K562 (cell line): ENCODE results near the gene WDR72. TPM values are rescaled to one million over a fixed set of nuclear protein-coding genes. Genes with fewer than 3 reads are reported as not detected.

Experiments used
- ATAC-seq: fragments of 200-7000 bp; cut with Tn5 transposase; 3 replicates; pipeline ENCODE4 v1.9.1; 2020; ENCODE audit warnings: moderate library complexity
- BruUV-seq: library from RNA; stranded (reverse); fragments of 400-500 nt; replicated peaks from 2 replicates; lab custom pipeline; 2021; lab: Mats Ljungman, UMichigan
- CTCF ChIA-PET: fragments of 300-600 bp; formaldehyde crosslinking; extraction: SDS; loops from one replicate; lab custom pipeline; 2021; ENCODE audit warnings: low intra/inter-chr PET ratio; lab: Yijun Ruan, JAX
- POLR2A ChIA-PET: fragments of 300-600, 350-650 bp; sonication (Branson Sonifier 250); formaldehyde crosslinking; extraction: SDS; loops from one replicate; lab custom pipeline; 2021; ENCODE audit warnings: antibody characterized with exemption, inconsistent platforms; lab: Yijun Ruan, JAX
- DNase-seq, 4 experiments: peaks; one replicate each; pipeline versions ENCODE4 v3.0.0 to v3.0.0-alpha.2; 2011 to 2018; ENCODE audit warnings: low spot score in 3 of 4, mixed read lengths in 3 of 4; ENCODE audit errors: extremely low read depth in 1 of 4
- FAIRE-seq: peaks from 2 replicates; lab custom pipeline; 2011; peaks lifted over from hg19 to GRCh38; lab: Jason Lieb, UNC
- H2AFZ ChIP-seq: 2 replicates; pipeline ENCODE4 v1.6.0; 2011; ENCODE audit warnings: low read depth, low read length, control low read depth, inconsistent platforms
- H3K27ac ChIP-seq: fragments of 200-600 bp; 3 replicates; pipeline ENCODE4 v1.8.0; 2011; ENCODE audit warnings: low read depth, mild to moderate bottlenecking, control low read depth, inconsistent platforms, low read length, moderate library complexity, mixed read lengths; ENCODE audit errors: extremely low read depth
- H3K27me3 ChIP-seq, 2 experiments: fragments of 300-600 bp in 1 of 2; 2 replicates in 1 of 2; 3 replicates in 1 of 2; pipeline versions ENCODE4 v1.6.0 to v1.8.0; 2011; ENCODE audit warnings: inconsistent platforms in 2 of 2, low read length in 2 of 2, mild to moderate bottlenecking in 1 of 2, mixed read lengths in 1 of 2, moderate library complexity in 1 of 2; ENCODE audit not compliant: control insufficient read depth in 2 of 2, insufficient read depth in 2 of 2
- H3K36me3 ChIP-seq: fragments of 300-600 bp; 3 replicates; pipeline ENCODE4 v1.8.0; 2011; ENCODE audit warnings: mild to moderate bottlenecking, low read length, inconsistent platforms; ENCODE audit not compliant: control insufficient read depth, insufficient read depth
- H3K4me1 ChIP-seq, 2 experiments: fragments of 200-600 bp in 1 of 2; replicated peaks in 1 of 2; 2 replicates in 1 of 2; 3 replicates in 1 of 2; pipeline versions ENCODE4 v1.5.1 to v1.8.0; 2011; ENCODE audit warnings: inconsistent platforms in 2 of 2, low read length in 2 of 2, mild to moderate bottlenecking in 1 of 2, mixed read lengths in 1 of 2, moderate library complexity in 1 of 2; ENCODE audit not compliant: control insufficient read depth in 2 of 2, insufficient read depth in 2 of 2
- H3K4me2 ChIP-seq: 2 replicates; pipeline ENCODE4 v1.6.1; 2011; ENCODE audit warnings: low read length, control low read depth, inconsistent platforms, mixed read lengths; ENCODE audit not compliant: insufficient read depth
- H3K4me3 ChIP-seq: fragments of 200-600 bp; sonication (generic), shearing (Covaris generic); 2 replicates; pipeline ENCODE4 v1.5.1; 2016; ENCODE audit warnings: control low read depth, inconsistent platforms
- H3K79me2 ChIP-seq: fragments of 200-600 bp; 3 replicates; pipeline ENCODE4 v1.8.0; 2011; ENCODE audit warnings: low read length, inconsistent platforms; ENCODE audit not compliant: control insufficient read depth, insufficient read depth
- H3K9ac ChIP-seq, 2 experiments: 2 replicates each; pipeline versions ENCODE4 v1.6.0 to v1.6.1; 2011; ENCODE audit warnings: low read depth in 2 of 2, low read length in 2 of 2, control low read depth in 1 of 2, inconsistent platforms in 1 of 2, mild to moderate bottlenecking in 1 of 2, mixed read lengths in 1 of 2; ENCODE audit not compliant: insufficient read depth in 1 of 2
- H3K9me1 ChIP-seq: one replicate; pipeline ENCODE4 v1.6.0; 2011; ENCODE audit warnings: inconsistent platforms, mild to moderate bottlenecking, low read length, moderate library complexity; ENCODE audit not compliant: control insufficient read depth, insufficient read depth
- H3K9me3 ChIP-seq: replicated peaks from 2 replicates; pipeline ENCODE4 v1.5.1; 2011; ENCODE audit warnings: low read depth, low read length, inconsistent platforms; ENCODE audit not compliant: control insufficient read depth, insufficient read depth
- H4K20me1 ChIP-seq: replicated peaks from 2 replicates; pipeline ENCODE4 v1.6.1; 2011; ENCODE audit warnings: low read length, inconsistent platforms, mixed read lengths; ENCODE audit not compliant: control insufficient read depth, insufficient read depth
- AFF4 ChIP-seq: sonication (generic); formaldehyde crosslinking; IDR thresholded peaks from 2 replicates; pipeline ENCODE4 v1.8.0; 2023; ENCODE audit warnings: mild to moderate bottlenecking, missing genetic modification reagents
- ATF7 ChIP-seq: fragments of 450-650 bp; IDR thresholded peaks from 2 replicates; pipeline ENCODE4 v1.7.1; 2014; ENCODE audit warnings: mild to moderate bottlenecking, moderate library complexity
- CREB3L1 ChIP-seq: fragments of 450-650 bp; IDR thresholded peaks from 2 replicates; pipeline ENCODE4 v1.6.1; 2014; ENCODE audit warnings: low read depth, mild to moderate bottlenecking, moderate library complexity, borderline replicate concordance
- DDX20 ChIP-seq: fragments of 450-650 bp; IDR thresholded peaks from 2 replicates; pipeline ENCODE4 v1.6.1; 2016; ENCODE audit warnings: missing genetic modification characterization, low read depth, mild to moderate bottlenecking, missing compliant biosample characterization, moderate library complexity
- DNMT1 ChIP-seq: fragments of 450-650 bp; IDR thresholded peaks from 2 replicates; pipeline ENCODE4 v1.6.1; 2016; ENCODE audit warnings: antibody characterized with exemption, mild to moderate bottlenecking
- EHMT2 ChIP-seq: fragments of 450-650 bp; IDR thresholded peaks from 2 replicates; pipeline ENCODE4 v1.6.1; 2018; ENCODE audit warnings: antibody characterized with exemption
- HMBOX1 ChIP-seq: sonication (generic); IDR thresholded peaks from 2 replicates; pipeline ENCODE4 v1.6.1; 2016
- IFI16 ChIP-seq: fragments of 250-450 bp; sonication (Bioruptor Pico); IDR thresholded peaks from 2 replicates; pipeline ENCODE4 v2.1.2; 2022; ENCODE audit warnings: mild to moderate bottlenecking, inconsistent platforms
- MTA1 ChIP-seq: fragments of 450-650 bp; IDR thresholded peaks from 2 replicates; pipeline ENCODE4 v1.6.1; 2017; ENCODE audit warnings: borderline replicate concordance
- PURB ChIP-seq: sonication (generic); formaldehyde crosslinking; IDR thresholded peaks from 2 replicates; pipeline ENCODE4 v1.9.0; 2021; ENCODE audit warnings: low read depth, mild to moderate bottlenecking, missing genetic modification reagents
- RAD21 ChIP-seq, 2 experiments: fragments of 250-450 bp in 1 of 2; fragments of 450-650 bp in 1 of 2; sonication (Bioruptor Pico) in 1 of 2; formaldehyde crosslinking in 1 of 2; IDR thresholded peaks in 1 of 2; conservative IDR thresholded peaks in 1 of 2; 2 replicates each; pipeline versions ENCODE4 v1.4.0 to v1.8.0; 2020 to 2022; ENCODE audit warnings: mild to moderate bottlenecking in 2 of 2, moderate library complexity in 1 of 2
- RBM14 ChIP-seq: fragments of 200-400 bp; formaldehyde crosslinking; IDR thresholded peaks from 2 replicates; pipeline ENCODE4 v1.6.1; 2018; ENCODE audit warnings: low read depth, mild to moderate bottlenecking, low read length, moderate library complexity, borderline replicate concordance; ENCODE audit not compliant: insufficient read depth
- SMAD2 ChIP-seq: fragments of 150-350 bp; IDR thresholded peaks from 2 replicates; pipeline ENCODE4 v1.6.1; 2014; ENCODE audit warnings: low read depth, mild to moderate bottlenecking, low read length
- TBP ChIP-seq: optimal IDR thresholded peaks from 2 replicates; pipeline ENCODE3; 2011; ENCODE audit warnings: low read depth, low read length, improper control_type of control experiment
- TFAP4 ChIP-seq: sonication (generic); formaldehyde crosslinking; IDR thresholded peaks from 2 replicates; pipeline ENCODE4 v1.8.0; 2022; ENCODE audit warnings: missing genetic modification reagents, mild to moderate bottlenecking, moderate library complexity, borderline replicate concordance
- WGBS: fragments of 100-300 bp; shearing (Covaris generic); methylation state at CpG from one replicate; pipeline ENCODE4 v1.1.6; 2016; ENCODE audit warnings: low coverage, mixed read lengths; ENCODE audit not compliant: insufficient coverage; ENCODE audit errors: missing lambda C conversion rate; 5-methylcytosine and 5-hydroxymethylcytosine counted together
- in situ Hi-C: fragments of 300-500 bp; cut with MboI; formaldehyde crosslinking; loops from 4 replicates; pipeline ENCODE4 v1.15.0; 2018; ENCODE audit warnings: inconsistent platforms, mixed read lengths
- intact Hi-C: fragments of 100-400 bp; cut with micrococcal nuclease; formaldehyde crosslinking; loops from 2 replicates; pipeline ENCODE4 v1.14.2; 2022
- polyA plus RNA-seq, 8 experiments: library from polyadenylated mRNA; depleted of rRNA in 4 of 8; stranded (reverse) in 5 of 8; unstranded in 3 of 8; fragments of >200 nt; fragmentation: Nextera tagmentation in 2 of 8; fragmentation: Illumina TruSeq in 1 of 8; extraction: Ambion mirVana in 2 of 8; extraction: Trizol in 1 of 8; gene quantifications; 2 replicates each; pipeline versions ENCODE4 v1.2.1 to v1.2.3, GENCODE V29; 2011 to 2014; ENCODE audit warnings: inconsistent platforms in 1 of 8, missing spikeins in 1 of 8
- total RNA-seq, 7 experiments: library from RNA; depleted of rRNA in 6 of 7; stranded (reverse); fragments of >200 nt in 6 of 7; fragmentation: Illumina TruSeq in 2 of 7; extraction: Trizol in 2 of 7; gene quantifications; 2 replicates each; pipeline versions ENCODE4 v1.2.1 to v1.2.3, GENCODE V29; 2011 to 2021; ENCODE audit warnings: low replicate concordance in 1 of 7

Gene WDR72
- total and polyA plus RNA-seq, 9 of the 15 experiments (the other 6 are each of a cell fraction or from before 2014, with no cell fraction given): 0.01 TPM; not detected in 8

GRCh38 chr15:53658827-53659555 is 100.5 kb downstream of the WDR72 start:
- no TSS peak for BruUV-seq
- H3K9me3 ChIP-seq: no peaks in the 10 kb centered on the region; the same call in 1 of the 2 replicates
- no peak overlapping the region for H2AFZ ChIP-seq
- intact Hi-C loops: no loop called here
- ChIA-PET POLR2A (no interaction called here), CTCF (no interaction called here)
- H3K9ac ChIP-seq: no peak overlapping the region
- H3K4me1 ChIP-seq: no peaks in the 10 kb centered on the region
- no peaks in the 10 kb centered on the region for H3K27me3 ChIP-seq
- no peaks in the 10 kb centered on the region for H4K20me1 ChIP-seq
- no peaks in the 10 kb centered on the region for H3K36me3 ChIP-seq
- ATAC-seq (no peak), DNase-seq (no peak), FAIRE-seq (no peak)
- H3K9me1 ChIP-seq: no peaks in the 10 kb centered on the region
- 0% methylated on average over 11 of the region's 11 CpGs for WGBS
- no peak overlapping the region for H3K27ac ChIP-seq
- H3K4me3 ChIP-seq: no peak overlapping the region
- no peak overlapping the region for H3K4me2 ChIP-seq
- H3K79me2 ChIP-seq: no peaks in the 10 kb centered on the region
- in situ Hi-C loops: no loop called here
- no peak for TF ChIP-seq EHMT2
- TF ChIP-seq DNMT1: no peak
- no peak for TF ChIP-seq SMAD2
- no peak for TF ChIP-seq IFI16 (CRISPR knock-in tag)
- TF ChIP-seq DDX20: no peak
- TF ChIP-seq PURB (CRISPR knock-in tag): no peak
- no peak for TF ChIP-seq TFAP4 (CRISPR knock-in tag)
- TF ChIP-seq CREB3L1: no peak
- TF ChIP-seq TBP: no peak
- TF ChIP-seq AFF4: no peak
- no peak for TF ChIP-seq ATF7
- no peak for TF ChIP-seq RAD21 (CRISPR knock-in tag; conservative IDR thresholded peaks at IDR 0.05 in 1 of 2, IDR thresholded peaks at IDR 0.05 in 1 of 2)
- TF ChIP-seq HMBOX1: no peak
- TF ChIP-seq MTA1: no peak
- no peak for TF ChIP-seq RBM14
